OCI-LY7 (cell line): ENCODE data around the gene HRH3. TPM values are rescaled to one million over a fixed set of nuclear protein-coding genes. Genes with fewer than 3 reads are reported as not detected.

Experiments used
- BruUV-seq: library from RNA; stranded (reverse); fragments of 400-500 nt; replicated peaks from 2 replicates; lab custom pipeline; 2021; lab: Mats Ljungman, UMichigan
- CTCF ChIA-PET: fragments of 300-600 bp; sonication (Branson Sonifier 250); formaldehyde crosslinking; loops from one replicate; lab custom pipeline; 2022; ENCODE audit warnings: antibody characterized with exemption; ENCODE audit not compliant: unreplicated experiment; lab: Charles Lee
- POLR2A ChIA-PET: fragments of 300-600 bp; sonication (Branson Sonifier 250); formaldehyde crosslinking; loops from one replicate; lab custom pipeline; 2022; ENCODE audit warnings: antibody characterized with exemption; lab: Charles Lee
- DNase-seq: peaks from one replicate; pipeline ENCODE4 v3.0.0-alpha.2; 2015; ENCODE audit warnings: low spot score
- H2AFZ ChIP-seq: fragments of 200-600 bp; sonication (generic), shearing (Covaris generic); 2 replicates; pipeline ENCODE4 v1.6.1; 2014; ENCODE audit warnings: mild to moderate bottlenecking, antibody characterized with exemption, low read length, moderate library complexity
- H3K27ac ChIP-seq: fragments of 200-600 bp; sonication (generic); 2 replicates; pipeline ENCODE4 v1.5.1; 2014; ENCODE audit warnings: mixed run types, low read depth, mild to moderate bottlenecking, moderate library complexity, low read length, inconsistent platforms; ENCODE audit not compliant: poor library complexity, severe bottlenecking
- H3K36me3 ChIP-seq: fragments of 200-600 bp; sonication (generic); 2 replicates; pipeline ENCODE4 v1.6.1; 2014; ENCODE audit warnings: mild to moderate bottlenecking, antibody characterized with exemption, low read length, moderate library complexity, mixed read lengths; ENCODE audit not compliant: insufficient read depth
- H3K4me1 ChIP-seq: fragments of 200-600 bp; sonication (generic); 2 replicates; pipeline ENCODE4 v1.5.1; 2014; ENCODE audit warnings: mild to moderate bottlenecking, low read length; ENCODE audit not compliant: insufficient read depth, poor library complexity, severe bottlenecking
- H3K4me2 ChIP-seq: fragments of 200-600 bp; sonication (generic); 2 replicates; pipeline ENCODE4 v1.6.1; 2014; ENCODE audit warnings: mild to moderate bottlenecking, low read length
- H3K4me3 ChIP-seq: fragments of 200-600 bp; sonication (generic); 2 replicates; pipeline ENCODE4 v1.5.1; 2014; ENCODE audit warnings: mild to moderate bottlenecking, low read depth, low read length; ENCODE audit not compliant: poor library complexity, severe bottlenecking
- H3K79me2 ChIP-seq: fragments of 200-600 bp; sonication (generic); 2 replicates; pipeline ENCODE4 v1.6.1; 2016; ENCODE audit warnings: low read depth, mild to moderate bottlenecking, low read length, moderate library complexity, mixed read lengths; ENCODE audit not compliant: insufficient read depth
- H3K9me2 ChIP-seq: fragments of 200-600 bp; sonication (generic); 2 replicates; pipeline ENCODE4 v1.6.1; 2016; ENCODE audit warnings: mild to moderate bottlenecking, low read length, mixed read lengths; ENCODE audit not compliant: insufficient read depth
- H3K9me3 ChIP-seq: fragments of 200-600 bp; sonication (generic); 2 replicates; pipeline ENCODE4 v1.6.1; 2014; ENCODE audit warnings: mild to moderate bottlenecking, mixed run types, low read length, mixed read lengths
- H4K20me1 ChIP-seq: fragments of 200-600 bp; sonication (generic); 2 replicates; pipeline ENCODE4 v1.6.1; 2014; ENCODE audit warnings: mild to moderate bottlenecking, antibody characterized with exemption, low read length, moderate library complexity, mixed read lengths; ENCODE audit not compliant: insufficient read depth
- EZH2phosphoT487 ChIP-seq: fragments of 200-600 bp; sonication (generic); IDR thresholded peaks from 2 replicates; pipeline ENCODE4 v1.6.1; 2018; ENCODE audit warnings: low read depth, borderline replicate concordance, mild to moderate bottlenecking, mixed run types, antibody characterized with exemption, low read length, moderate library complexity, mixed read lengths
- intact Hi-C: fragments of 100-400 bp; cut with micrococcal nuclease; formaldehyde crosslinking; loops from one replicate; pipeline ENCODE4 v1.10.0; 2022; ENCODE audit not compliant: unreplicated experiment
- total RNA-seq, 2 experiments: library from RNA; depleted of rRNA in 1 of 2; stranded (reverse); fragments of >200 nt in 1 of 2; shearing (Covaris generic) in 1 of 2; gene quantifications; 2 replicates each; pipeline ENCODE4 v1.2.3, GENCODE V29; 2014 to 2022
- TF ChIP-seq, protein P1 (sequence below): fragments of 200-600 bp; sonication (generic); conservative IDR thresholded peaks from 2 replicates; pipeline ENCODE4 v1.5.1; 2014; ENCODE audit warnings: mild to moderate bottlenecking, antibody characterized with exemption, low read length, moderate library complexity, mixed read lengths

HRH3 gene
- total RNA-seq, 2 experiments from 2014 or later = not detected

DNA sequence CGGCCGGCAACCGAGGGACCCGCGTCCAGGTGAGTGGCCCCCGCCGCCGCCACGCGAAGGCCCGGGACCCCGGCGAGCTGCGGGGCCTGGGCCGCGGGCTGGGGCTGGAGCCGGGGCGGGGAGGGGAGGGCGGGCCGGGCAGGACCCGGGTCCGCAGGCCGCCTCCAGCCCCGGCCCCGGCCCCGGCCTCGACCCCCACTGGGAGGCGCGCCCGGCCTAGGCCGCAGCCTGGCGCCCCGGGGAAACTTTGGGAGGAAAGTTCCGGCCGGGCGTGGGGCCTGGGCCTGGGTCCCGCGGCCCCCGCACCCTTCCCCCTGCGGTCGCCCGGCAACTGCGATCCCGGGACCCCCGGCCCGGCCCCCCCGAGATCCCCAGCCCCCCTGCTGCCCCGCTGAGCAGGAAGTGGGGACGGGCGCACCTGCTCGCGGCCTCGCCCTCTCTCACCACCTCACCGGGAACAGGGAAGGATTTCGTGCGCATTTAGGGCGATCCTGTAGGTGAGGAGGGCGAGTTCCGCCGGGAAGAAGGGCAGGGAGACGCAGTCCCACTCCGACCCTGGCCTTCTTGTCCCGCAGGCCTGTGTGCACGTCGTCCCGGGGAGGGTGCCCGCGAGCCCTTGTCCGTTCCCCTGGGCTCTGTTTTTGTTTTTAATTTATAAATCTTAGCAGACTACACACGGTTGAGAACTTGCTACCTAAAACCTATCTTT lies 18.6 kb upstream of the HRH3 start:
- DNase-seq = peak; percentile 19
- no peaks in the 10 kb centered on the region for H3K36me3 ChIP-seq
- no peak for TF ChIP-seq EZH2phosphoT487
- TF ChIP-seq, protein P1, sequence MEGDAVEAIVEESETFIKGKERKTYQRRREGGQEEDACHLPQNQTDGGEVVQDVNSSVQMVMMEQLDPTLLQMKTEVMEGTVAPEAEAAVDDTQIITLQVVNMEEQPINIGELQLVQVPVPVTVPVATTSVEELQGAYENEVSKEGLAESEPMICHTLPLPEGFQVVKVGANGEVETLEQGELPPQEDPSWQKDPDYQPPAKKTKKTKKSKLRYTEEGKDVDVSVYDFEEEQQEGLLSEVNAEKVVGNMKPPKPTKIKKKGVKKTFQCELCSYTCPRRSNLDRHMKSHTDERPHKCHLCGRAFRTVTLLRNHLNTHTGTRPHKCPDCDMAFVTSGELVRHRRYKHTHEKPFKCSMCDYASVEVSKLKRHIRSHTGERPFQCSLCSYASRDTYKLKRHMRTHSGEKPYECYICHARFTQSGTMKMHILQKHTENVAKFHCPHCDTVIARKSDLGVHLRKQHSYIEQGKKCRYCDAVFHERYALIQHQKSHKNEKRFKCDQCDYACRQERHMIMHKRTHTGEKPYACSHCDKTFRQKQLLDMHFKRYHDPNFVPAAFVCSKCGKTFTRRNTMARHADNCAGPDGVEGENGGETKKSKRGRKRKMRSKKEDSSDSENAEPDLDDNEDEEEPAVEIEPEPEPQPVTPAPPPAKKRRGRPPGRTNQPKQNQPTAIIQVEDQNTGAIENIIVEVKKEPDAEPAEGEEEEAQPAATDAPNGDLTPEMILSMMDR = no peak
- H3K4me3 ChIP-seq = peak overlapping the region; percentile 80
- H3K9me2 ChIP-seq = no peaks in the 10 kb centered on the region
- intact Hi-C loops = loop anchor here (1.0 kb wide), 1 partner anchor 64 kb away; the partner anchor contains the start of gene ADRM1
- ChIA-PET CTCF (no interaction called here), POLR2A (no interaction called here)
- H3K9me3 ChIP-seq = no peaks in the 10 kb centered on the region
- H3K4me1 ChIP-seq = peaks cover 15% of the 10 kb centered on the region
- H3K4me2 ChIP-seq = peak overlapping the region; percentile 99
- 0 out of 2 replicates have a peak, but pooled peaks cover 4% of the 10 kb centered on the region for H3K79me2 ChIP-seq
- no peaks in the 10 kb centered on the region for H4K20me1 ChIP-seq
- BruUV-seq = no TSS peak
- H3K27ac ChIP-seq = peak overlapping the region; percentile 6
- H2AFZ ChIP-seq = no peak overlapping the region

DNA sequence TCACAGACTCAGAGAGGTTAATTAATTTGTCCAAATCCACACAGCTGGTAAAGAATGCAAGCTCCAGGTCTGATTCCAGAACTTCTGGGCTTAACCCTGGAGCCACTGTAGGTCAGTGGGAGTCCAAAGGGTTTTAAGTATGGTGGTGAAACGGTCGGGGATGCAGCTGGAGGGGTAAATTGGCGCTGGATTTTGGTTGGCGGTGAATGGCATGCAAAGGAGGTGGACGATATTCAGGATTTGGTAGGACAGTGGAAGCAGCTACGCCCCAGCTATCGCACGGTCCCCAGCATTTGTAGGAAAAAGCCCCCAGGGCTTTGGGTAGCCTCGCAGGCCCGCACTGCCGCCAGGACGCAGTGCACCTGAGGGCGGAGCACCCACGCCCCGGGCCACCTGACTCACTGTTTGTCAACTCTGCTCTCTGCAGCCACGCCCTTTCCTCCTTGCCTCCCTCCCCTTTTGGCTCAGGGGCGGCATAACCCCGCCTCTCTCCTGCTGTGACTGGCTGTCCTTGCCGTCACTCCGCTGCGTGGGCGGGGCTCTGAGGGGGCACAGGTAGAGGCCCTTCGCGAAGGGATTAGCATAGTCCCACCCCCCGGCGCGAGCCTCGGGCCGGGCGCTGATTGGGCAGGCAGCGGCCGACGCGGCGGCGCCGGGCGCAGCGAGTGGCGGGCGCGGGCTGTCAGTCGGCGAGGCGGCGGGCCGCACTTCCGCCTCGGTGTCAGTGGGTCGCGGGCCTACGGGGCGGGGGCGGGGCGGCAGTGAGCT lies 17.9 kb upstream of the HRH3 start, which contains the start of gene OSBPL2:
OSBPL2 (plus strand) TSS at position 721 of the 768 bp plus-strand sequence. CDS start 17,664 bp downstream, outside the sequence.
- no peaks in the 10 kb centered on the region for H4K20me1 ChIP-seq
- 0 out of 2 replicates have a peak, but pooled peaks cover 4% of the 10 kb centered on the region for H3K79me2 ChIP-seq
- POLR2A ChIA-PET = no interaction called here
- no peak for TF ChIP-seq EZH2phosphoT487
- TF ChIP-seq, protein P1 = no peak
- H3K4me1 ChIP-seq = peaks cover 15% of the 10 kb centered on the region
- H3K4me2 ChIP-seq = peak within 1 kb of the TSS; percentile 99
- DNase-seq = peak; percentile 98
- intact Hi-C loops = loop anchor here (1.0 kb wide), 1 partner anchor 64 kb away; the partner anchor contains the start of gene ADRM1
- no TSS peak for BruUV-seq
- H3K9me2 ChIP-seq = no peaks in the 10 kb centered on the region
- CTCF ChIA-PET = no interaction called here
- H3K4me3 ChIP-seq = peak within 1 kb of the TSS; percentile 80
- peak within 1 kb of the TSS; percentile 43; the same call in 1 of the 2 replicates for H2AFZ ChIP-seq
- H3K9me3 ChIP-seq = no peaks in the 10 kb centered on the region
- peak within 1 kb of the TSS; percentile 6 for H3K27ac ChIP-seq
- no peaks in the 10 kb centered on the region for H3K36me3 ChIP-seq
